ACHN (cell line): Measurements from ENCODE around the gene UTRN.
A peak's percentile ranks its signal among the peaks of the same experiment; 100 is the strongest.

Experiments
- DNase-seq: peaks from one replicate; pipeline ENCODE4 v3.0.0-alpha.2; 2015
- in situ Hi-C: cut with HindIII; loops from 2 replicates; pipeline ENCODE4 v1.10.0; 2017; ENCODE audit warnings: low sequenced_read_pairs, low pct_ligation_motif_present, low pct_unique_long_range_greater_than_20kb

UTRN gene

GRCh38 chr6:144304223-144304848 lies 19.2 kb downstream of the UTRN start:
- DNase-seq: no peak
- in situ Hi-C loops: no loop called here

DNA sequence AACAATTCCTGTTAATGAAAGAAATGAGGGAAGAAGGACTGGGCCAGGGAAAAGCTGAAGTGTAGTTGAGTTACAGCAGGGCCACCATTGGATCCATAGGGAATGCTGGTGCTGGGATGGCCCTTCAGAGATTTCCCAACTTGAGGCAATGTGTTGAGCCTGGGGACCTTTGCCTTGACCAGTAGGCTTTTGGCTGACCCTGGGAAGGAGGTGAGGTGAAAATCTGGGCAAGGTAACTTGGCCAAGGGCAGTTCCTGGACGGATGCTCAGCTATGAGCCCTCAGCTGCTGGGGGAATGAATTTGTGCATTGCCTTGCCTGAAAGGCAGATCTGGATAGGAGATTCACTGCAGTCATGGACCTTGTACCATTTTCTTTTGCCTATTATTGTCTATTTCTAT lies 20.4 kb downstream of the UTRN start:
- DNase-seq: no peak
- in situ Hi-C loops: no loop called here

DNA sequence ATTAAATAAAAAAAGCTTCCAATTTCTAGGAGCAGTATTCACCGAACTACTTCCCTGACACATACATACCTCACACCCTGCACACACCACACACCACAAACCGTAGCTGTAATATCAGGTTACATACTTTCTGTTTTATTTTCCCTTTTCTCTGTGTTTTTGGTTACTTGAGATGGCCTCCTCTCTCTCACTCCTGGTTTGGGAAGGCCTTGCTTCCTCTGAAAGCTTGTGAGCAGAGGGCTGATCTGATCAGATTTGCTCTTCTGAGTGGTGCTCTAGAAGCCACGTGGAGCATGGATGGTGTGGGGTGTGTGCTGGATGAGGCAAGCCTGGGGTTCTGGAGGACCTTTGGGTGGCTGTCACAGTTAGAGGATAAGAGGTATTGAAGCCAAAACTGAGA lies 20.9 kb downstream of the UTRN start:
- in situ Hi-C loops: no loop called here
- no peak for DNase-seq

- in situ Hi-C loops: no loop called here
- no peak for DNase-seq
Observed at GRCh38 chr6:144307880-144308279, 22.7 kb downstream of the UTRN start.

GRCh38 chr6:144310765-144311164 lies 25.6 kb downstream of the UTRN start:
- in situ Hi-C loops: no loop called here
- DNase-seq: no peak

- in situ Hi-C loops: no loop called here
- no peak for DNase-seq
Observed at GRCh38 chr6:144311361-144311760, 26.2 kb downstream of the UTRN start.

GRCh38 chr6:144314003-144314485 lies 28.9 kb downstream of the UTRN start:
- peak; percentile 83 for DNase-seq
- in situ Hi-C loops: no loop called here

DNA sequence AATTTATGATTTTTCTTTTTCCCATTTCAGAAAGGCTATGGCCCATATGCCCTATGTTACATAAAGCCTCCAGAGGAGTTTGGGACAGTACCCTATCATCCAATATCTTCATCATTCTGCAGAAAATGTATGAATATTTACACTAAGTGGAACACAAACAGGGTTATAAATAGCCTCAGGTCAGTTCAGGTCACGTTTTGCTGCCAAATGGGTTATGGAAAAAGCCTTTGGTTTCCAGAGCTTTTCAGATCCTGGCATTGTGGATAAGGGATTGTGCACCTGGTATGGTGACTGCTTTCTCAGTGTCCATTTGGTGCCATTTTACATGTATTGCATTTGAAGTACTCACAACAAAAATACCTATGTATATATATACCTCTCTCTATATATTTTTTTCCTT lies 29.4 kb downstream of the UTRN start:
- in situ Hi-C loops: no loop called here
- no peak for DNase-seq

DNA sequence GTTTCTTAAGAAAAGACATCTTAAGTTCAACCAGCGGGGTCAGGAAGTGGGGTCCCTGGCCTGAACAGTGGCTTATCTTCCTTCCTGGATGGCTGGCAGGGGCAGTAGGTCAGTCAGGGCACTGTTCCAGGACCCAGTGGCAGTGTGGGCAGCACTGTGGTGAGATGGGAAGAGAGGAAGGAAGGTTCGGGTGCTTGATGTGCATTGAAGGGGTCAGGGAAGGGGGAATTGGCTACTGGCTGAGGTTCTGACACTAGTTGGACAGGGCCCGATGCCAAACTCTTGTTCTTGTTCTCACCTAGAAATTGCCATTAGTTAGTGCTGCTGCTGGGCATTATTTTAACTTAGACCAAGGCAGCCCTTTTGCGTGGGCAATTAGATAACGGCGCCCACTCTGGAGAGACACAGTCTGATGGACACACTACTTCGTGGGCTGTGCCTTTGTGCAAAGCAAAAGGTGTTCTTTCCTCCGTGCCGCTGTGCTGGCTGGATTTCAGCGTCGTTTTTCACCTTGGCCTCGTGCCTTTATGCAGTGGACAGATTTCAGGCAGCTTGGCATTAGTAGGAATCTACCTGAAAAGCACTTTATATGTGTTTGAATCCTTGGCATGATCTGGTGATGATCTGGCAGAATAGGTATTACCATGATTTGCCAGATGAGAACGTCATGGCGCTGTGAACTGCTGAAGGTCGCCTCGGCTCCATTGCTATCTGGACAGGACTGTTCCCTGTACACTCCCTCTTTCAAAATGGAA lies 30.3 kb downstream of the UTRN start:
- in situ Hi-C loops: no loop called here
- no peak for DNase-seq

GRCh38 chr6:144315981-144316861 lies 31.1 kb downstream of the UTRN start:
- no peak for DNase-seq
- in situ Hi-C loops: no loop called here

- in situ Hi-C loops: no loop called here
- no peak for DNase-seq
Observed at GRCh38 chr6:144316862-144317195, 31.7 kb downstream of the UTRN start.

DNA sequence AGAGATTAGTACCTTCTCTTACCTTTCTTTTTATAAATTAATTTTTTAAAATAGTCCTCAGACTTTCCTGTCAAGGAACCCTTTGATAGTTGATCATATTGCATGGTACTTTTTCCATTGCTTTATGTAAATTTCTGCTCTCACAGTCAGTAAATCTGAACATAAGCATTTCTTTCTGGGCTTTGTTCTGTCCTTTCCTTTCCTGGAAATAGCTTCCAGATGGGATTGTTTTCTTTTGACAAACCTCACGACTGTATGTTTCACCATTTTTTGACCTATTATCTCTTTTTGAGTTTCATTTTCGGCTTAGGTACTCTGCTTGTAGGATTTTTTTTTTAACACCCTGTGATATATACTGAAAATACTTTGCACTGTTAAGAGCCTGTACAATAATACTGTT lies 32.6 kb downstream of the UTRN start:
- DNase-seq: no peak
- in situ Hi-C loops: no loop called here

GRCh38 chr6:144319211-144319610 lies 34.1 kb downstream of the UTRN start:
- in situ Hi-C loops: no loop called here

DNA sequence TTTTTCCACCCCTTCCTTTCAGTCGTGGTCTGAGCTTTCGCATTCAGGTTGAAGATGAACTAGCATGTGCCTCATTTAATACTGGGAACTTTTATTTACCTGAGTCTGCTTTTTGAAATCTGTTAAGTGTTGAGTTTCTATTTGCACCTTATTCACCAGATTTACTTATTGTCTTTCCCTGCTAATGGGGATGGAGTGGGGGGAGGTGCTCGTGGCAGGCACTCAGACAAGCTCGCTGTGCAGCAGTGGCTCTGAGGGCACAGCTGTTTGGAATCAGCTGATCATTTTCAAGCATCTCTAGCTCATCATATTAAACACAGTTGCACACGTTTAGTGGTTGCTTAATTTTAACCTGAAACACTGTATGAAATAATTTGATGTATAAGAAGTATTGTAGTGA lies 35.6 kb downstream of the UTRN start:
- no peak for DNase-seq
- in situ Hi-C loops: no loop called here

More at GRCh38 chr6:144319211-144319610, 34.1 kb downstream of the UTRN start:
- DNase-seq: no peak

DNA sequence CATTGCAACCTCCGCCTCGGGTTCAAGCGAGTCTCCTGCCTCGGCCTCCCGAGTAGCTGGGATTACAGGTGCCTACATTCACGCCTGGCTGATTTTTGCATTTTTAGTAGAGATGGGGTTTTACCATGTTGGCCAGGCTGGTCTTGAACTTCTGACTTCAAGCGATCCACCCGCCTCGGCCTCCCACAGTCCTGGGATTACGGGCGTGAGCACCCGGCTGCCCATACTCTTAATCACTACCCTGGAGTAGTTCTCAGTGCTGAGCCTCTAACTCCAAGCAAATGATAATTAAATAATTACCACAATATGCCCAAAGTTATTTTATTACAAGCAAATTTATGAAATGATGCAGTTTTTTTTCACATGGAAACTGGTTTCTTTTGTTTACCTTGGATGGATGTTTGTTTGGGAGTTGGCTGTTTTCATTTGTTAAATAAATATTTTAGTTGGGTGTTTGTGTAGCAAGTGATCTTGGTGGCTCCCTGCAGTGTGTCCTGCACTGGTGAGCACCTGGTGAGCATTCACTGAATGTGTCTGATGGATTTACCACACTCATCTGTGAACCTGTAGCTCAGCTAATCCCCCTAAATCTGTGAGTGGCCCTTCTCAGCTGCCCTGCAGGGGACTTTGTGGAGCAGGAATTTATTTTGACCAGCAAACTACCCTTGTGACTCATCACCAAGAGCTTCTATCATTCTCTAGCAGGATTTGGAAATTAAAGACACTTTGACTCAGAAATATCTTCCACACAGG lies 36.9 kb downstream of the UTRN start:
- DNase-seq: peak; percentile 23
- in situ Hi-C loops: no loop called here

GRCh38 chr6:144325232-144325631 lies 40.1 kb downstream of the UTRN start:
- in situ Hi-C loops: no loop called here
- no peak for DNase-seq

GRCh38 chr6:144326393-144326792 lies 41.3 kb downstream of the UTRN start:
- in situ Hi-C loops: no loop called here
- DNase-seq: no peak

DNA sequence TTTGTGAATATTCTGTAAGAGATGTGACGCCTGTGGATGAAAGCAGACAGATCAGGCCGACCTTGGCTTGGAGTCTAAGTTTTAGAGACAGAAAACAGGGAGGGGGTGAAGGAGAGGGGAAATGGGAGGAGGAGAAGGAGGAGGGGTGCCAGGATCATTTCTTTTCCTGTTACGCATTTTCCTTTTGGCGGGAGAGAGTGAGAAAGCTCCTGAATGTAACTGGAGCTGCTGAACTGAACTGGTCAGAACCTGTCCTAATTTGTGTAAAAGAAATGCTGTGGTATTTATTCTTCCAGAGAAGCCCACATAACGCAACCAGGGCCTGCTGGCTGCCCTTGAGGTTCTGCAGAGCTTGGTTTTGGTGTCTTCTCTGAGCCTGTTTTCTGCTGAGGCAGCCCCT lies 41.9 kb downstream of the UTRN start:
- no peak for DNase-seq
- in situ Hi-C loops: no loop called here
